D341Med (cell line): Measurements from ENCODE around the gene ASPDH.

Source experiments
- DNase-seq: peaks from one replicate; pipeline ENCODE4 v3.0.0; 2012; ENCODE audit warnings: low spot score

Gene ASPDH

GRCh38 chr19:50496189-50497021, 17.3 kb downstream of the ASPDH start:
- DNase-seq: peak; percentile 56

DNA sequence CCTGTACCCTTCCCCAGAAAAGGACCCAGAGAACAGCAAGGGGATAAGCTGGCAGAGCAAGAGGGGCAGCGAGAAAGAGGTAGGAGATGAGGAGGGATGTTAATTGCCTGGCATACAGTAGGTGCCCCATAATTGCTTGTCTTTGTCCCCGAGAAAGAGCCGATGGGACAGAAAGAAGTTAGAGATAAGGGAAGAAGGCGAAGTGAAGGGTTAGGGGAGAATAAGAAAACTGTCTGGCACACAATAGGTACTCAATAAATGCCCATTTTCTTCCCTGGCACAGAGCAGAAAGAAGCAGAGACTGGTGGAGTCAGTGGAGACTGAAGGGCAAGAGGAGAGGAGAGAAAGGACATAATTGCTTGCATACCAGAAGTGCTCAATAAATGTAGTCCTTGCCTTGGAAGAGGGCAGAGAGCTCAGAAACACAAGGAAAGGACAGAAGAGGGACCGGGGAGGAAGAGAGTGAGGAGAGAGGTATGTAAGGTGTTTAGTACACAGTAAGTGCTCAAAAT, 18.6 kb downstream of the ASPDH start:
- DNase-seq: no peak

- DNase-seq: no peak
Measured at GRCh38 chr19:50494186-50495019, 19.3 kb downstream of the ASPDH start.

DNA sequence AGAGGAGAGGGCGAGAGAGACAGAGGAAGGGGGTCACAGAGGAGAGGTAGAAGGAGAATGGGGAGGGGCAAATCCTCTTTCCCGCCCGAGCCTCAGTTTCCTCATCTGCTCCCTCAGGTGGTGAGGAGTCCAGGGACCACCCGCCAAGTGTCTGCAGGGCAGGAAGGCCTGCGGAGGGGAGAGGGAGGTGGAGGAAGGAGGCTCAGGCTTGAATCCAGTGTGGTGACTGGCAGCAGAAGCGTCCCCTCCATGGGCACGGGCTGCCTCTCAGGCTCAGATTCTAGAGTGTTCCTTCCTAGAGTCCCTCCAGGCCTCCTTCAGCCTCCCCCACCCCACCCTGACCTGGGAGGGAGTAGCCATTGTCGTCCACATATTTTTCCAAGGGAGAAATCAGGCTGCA, 20.5 kb downstream of the ASPDH start:
- no peak for DNase-seq

DNA sequence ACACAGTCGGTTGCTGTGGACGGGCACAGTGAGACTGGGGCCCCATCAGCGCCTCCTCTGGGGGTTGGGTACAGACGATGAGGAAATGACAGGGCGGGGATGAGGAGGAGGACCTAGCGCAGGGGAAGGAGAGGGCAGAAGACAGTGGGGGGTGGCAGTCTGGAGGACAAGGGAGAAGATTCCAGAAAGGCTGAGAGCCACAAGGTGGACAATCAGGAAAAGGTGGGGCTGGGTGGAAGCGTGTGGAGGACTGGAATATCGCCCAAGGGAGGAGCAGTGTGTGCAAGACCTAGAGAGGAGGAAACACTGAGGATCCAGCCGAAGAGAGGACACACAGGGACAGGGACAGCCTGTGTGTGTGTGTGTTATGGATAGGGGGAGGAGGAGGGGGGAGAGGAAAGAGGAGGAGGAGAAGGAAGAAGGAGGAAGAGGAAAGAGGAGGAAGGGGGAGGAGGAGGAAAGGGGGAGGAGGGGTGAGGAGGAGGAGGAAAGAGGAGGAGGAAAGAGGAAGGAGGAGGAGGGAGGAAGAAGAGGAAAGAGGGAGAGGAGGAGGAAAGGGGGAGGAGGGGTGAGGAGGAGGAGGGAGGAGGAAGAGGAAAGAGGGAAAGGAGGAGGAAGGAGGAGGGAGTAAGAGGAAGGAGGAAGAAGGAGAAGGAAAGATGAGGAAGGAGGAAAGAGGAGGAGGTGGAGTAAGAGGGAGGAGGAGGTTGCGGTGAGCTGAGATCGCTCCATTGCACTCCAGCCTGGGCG, 21.2 kb downstream of the ASPDH start:
- no peak for DNase-seq

DNA sequence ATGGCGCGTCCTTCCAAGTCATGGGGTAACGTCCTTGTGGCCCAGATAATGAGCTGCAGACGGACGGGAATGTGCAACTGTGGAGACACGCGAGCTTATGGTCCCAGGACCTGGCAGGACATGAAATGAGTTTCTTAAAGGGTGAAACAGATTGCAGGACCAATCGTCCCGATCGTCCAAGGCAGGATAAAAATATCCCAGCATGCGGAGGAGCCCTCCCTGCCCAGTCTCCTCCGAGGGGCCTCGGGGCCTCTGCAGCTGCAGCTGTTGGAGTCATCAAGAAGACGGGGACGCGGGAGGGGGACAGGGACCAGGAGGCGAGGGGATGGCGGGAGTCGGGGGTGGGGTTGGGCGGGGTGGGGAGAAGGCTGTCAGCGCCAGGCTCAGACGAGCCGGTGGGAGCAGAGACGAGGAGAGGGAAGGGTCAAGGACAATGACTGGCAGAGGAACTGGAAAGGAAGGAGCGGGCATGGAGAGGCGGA, 22.7 kb downstream of the ASPDH start:
- no peak for DNase-seq

GRCh38 chr19:50490411-50490811, 23.3 kb downstream of the ASPDH start:
- DNase-seq: no peak

DNA sequence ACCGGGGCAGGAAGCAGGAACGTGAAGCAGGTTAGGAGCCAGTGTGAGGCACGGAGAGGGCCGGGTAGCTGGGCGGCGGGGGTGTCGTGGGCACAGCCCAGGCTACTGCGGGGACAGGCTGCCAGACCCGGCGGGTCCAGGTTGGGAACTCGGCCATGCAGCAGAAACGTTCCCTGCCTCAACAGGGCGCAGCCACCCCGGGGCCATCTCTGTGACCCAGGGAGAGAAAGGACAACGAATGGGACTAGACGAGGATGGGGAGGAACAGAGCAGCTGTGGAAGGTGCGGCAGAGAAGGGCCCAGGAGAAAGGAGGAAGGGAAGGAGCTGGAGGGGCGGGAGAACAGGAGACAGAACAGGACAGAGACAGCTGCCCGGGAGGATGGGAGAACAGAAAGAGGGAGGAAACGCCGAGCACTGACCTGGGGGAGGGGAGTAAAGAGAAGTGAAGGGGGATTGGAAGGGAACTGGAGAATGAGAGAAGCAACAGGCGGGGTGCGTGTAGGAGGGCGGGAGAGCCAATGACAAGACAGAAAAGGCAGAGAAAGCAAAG, 24.2 kb downstream of the ASPDH start:
- no peak for DNase-seq

DNA sequence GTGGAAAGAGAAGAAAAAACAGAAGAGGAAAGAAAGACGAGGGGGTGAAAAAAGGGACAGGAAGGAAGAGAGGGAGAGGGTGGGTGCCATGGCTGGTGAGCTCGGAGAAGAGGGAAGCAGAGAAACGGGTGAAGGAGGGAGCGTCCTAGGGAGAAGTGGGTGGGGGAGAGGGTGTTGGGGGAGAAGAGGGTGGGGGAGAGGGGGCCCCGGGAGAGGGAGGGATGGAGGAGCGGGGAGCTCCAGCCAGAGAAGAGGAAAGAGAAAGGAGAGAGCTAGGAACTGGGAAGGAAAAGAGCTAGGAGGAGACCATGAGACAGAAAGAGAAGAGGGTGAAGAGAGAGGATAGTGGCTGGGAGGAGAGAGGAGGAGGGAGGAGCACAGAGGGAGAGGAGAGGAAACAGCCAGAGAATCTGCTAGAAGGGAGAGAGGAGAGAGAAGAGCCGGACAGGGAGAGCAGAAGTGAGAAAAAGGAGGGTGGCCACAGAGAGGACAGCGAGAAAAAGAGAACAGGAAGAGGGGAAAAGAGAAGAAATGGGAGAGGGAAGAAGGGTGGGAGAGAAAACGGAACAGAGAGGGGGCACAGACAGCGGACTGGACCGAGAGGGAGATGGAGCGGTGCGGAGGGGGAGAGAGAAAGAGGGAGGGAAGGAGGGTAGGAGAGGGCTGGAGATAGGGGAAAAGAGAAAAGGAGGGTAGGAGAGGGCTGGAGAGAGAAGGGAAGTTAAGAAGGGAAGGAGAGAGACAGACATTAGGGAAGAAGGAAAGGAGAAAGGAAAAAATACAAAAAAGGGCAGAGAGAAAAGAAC, 25.1 kb downstream of the ASPDH start:
- DNase-seq: no peak

- no peak for DNase-seq
Measured at GRCh38 chr19:50486823-50487515, 26.7 kb downstream of the ASPDH start.

GRCh38 chr19:50485284-50485955, 28.3 kb downstream of the ASPDH start:
- no peak for DNase-seq

- DNase-seq: no peak
Measured at GRCh38 chr19:50482916-50483315, 30.8 kb downstream of the ASPDH start.

DNA sequence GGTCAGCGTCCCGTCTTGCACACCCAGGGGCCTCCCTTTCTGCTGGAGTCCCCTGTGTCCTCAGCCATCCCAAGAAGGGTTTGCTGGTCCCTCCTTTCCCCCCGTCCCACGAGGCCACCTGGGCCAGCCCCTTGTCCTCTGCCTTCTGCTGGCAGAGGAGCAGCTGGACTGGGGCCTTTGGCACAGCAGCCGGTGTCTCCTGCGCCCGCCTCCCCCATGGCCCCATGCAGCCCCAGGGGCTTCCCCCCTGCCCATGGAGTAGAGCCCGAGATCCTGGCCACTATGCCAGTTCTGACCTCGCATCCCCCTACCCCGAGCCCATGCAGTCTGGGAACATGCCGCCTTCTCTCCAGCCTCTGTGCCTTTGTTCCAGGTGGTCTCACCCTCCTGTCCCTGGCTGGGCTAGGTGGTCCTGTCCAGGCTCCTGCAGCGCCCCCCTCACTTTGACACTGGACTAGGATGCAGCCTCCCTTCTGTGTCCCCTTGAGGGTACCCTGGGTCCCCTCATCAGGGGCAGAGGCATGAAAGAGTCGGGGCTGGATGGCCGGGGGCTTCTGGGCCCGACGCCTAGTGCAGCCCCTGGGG, 31.4 kb downstream of the ASPDH start:
- DNase-seq: no peak

DNA sequence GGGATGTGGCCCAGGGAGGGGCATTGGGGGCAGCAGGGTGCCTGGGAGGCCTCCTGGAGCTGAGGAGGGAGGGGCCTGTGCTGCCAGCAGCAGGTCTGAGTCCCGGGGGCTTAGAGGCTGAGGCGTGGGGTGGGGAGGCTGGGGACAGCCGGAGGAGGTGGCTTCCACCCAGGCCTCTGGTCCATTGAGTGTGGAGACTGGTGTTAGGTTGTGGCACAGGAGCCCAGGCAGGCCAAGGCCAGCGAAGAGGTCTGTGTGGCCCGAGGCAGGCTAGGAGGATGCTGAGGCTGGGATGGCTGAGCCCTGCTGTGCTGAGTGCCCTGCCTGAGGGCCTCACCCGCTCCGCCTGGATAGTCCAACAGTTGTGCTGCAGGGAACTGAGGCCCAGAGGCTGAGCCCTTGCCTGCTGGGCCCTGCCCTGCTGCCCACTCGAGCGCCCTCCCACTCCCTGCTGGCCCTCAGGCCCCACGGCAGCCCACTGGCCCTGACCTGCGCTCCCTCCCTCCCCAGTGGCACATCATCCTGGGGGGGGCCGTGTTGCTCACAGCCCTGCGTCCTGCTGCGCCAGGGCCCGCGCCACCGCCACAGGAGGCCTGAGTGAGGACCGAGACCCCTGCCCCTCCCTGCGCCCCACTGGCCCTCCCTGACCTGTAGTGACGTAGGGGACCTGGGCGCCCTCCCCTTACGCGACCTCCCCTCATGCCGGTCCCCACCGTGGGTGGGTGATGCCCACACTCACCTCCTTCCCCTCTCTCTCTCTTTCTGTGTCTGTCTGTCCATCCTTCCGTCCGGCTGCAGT, 32.2 kb downstream of the ASPDH start:
- DNase-seq: no peak

DNA sequence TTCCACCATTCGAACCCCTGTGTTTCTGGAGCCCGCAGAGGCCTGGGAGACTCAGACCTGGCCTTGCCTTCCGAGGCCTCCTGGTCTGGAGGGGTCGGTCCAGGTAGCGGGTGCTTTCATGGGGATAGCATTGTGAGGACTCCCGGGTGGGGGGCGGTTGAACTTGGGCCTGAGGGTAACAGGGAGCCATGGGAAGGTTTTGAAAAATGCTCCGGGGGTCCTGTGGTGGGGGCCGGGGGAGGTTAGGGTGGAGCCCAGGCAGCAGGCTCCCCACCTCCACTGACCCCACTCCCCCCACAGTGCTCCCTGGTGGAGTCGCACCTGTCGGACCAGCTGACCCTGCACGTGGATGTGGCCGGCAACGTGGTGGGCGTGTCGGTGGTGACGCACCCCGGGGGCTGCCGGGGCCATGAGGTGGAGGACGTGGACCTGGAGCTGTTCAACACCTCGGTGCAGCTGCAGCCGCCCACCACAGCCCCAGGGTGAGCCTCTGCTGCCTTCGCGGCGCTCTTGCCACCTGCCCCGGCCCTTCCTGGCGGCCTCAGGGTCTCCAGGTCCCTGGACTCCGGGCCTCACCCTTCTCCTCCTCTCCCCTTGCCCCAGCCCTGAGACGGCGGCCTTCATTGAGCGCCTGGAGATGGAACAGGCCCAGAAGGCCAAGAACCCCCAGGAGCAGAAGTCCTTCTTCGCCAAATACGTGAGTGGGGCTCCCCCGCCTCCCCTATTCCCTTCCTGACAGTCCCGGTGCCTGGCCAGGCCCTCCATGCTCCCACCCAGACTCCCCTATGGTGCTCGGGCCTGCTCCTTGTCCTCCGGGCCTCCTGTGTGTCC, 33.2 kb downstream of the ASPDH start:
- DNase-seq: no peak

- no peak for DNase-seq
Measured at GRCh38 chr19:50479761-50480251, 33.9 kb downstream of the ASPDH start.

DNA sequence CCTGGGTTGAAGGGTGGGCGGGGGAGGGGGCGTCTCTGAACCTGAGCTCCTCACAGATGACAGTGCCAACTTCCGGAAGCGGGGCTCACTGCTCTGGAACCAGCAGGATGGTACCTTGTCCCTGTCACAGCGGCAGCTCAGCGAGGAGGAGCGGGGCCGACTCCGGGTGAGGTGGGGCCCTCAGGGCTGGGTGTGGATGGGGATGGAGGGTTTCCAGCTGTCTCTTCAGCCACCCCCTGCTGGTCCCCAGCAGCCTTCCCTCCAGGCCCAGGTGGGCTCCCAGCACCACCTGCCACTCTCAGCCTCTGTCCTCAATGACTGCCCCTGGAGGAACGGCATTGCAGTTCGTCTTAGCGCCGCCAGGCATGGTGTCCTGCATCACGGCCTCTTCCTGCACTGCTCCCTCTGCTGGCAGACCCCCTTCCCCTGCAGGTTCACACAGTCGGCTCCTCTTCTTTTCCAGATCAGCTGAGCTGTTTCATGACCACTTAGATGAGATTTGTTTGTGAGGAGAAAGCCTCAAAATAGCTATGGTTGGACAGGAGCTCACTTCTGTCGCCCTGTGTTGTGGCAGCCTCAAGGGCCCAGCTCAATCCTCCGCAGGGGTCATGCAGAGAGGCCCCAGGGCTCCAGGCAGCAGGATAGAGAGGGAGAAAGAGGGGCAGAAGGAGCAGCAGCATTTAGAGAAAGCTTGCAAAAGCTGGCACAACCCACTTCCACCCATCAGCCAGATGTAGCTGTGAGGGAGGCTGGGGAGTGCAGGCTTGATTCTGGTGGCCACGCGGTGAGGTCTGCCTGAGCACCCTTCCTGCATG, 34.6 kb downstream of the ASPDH start:
- peak; percentile 70 for DNase-seq
